SK-N-MC (cell line): Measurements from ENCODE around the gene PPOX.

ENCODE experiments used
- EZH2 ChIP-seq: fragments of 200-600 bp; sonication (generic); IDR thresholded peaks from one replicate; pipeline ENCODE4 v1.6.1; 2017; ENCODE audit warnings: antibody characterized with exemption
- POLR2AphosphoS5 ChIP-seq: IDR thresholded peaks from 2 replicates; pipeline ENCODE4 v1.6.1; 2012; ENCODE audit warnings: mild to moderate bottlenecking, low read depth, low read length, borderline replicate concordance

- no peak for TF ChIP-seq EZH2
- no peak for TF ChIP-seq POLR2AphosphoS5
Observed at GRCh38 chr1:161161652-161162051, 4.6 kb upstream of the PPOX start.
